Measurements from ENCODE around the gene NGF.
"Not testable (repeated sequence)": the region's sequence is repeated elsewhere in the genome, so short reads cannot be mapped to it uniquely, and the experiment has no call there.

Gene NGF

GRCh38 chr1:115337633-115338456 is at the start of gene NGF:
TSS of gene NGF (minus strand) at chr1:115338249. CDS start at chr1:115286795, 51,454 bp downstream.
- H3K4me3 ChIP-seq (replicated peaks; ENCODE audit: low read depth, low read length): peak within 1 kb of the TSS; percentile 87
- no peak for DNase-seq (ENCODE audit: extremely low read depth, low read depth)
- TF ChIP-seq CTCF (IDR thresholded peaks at IDR 0.05; ENCODE audit: low read depth, low read length, missing control alignments): no peak

GRCh38 chr1:115383455-115383854 is 45.4 kb upstream of the NGF start:
- not testable (repeated sequence) for DNase-seq (ENCODE audit: extremely low read depth, low read depth); H3K4me3 ChIP-seq (replicated peaks; ENCODE audit: low read depth, low read length)

GRCh38 chr1:115379943-115380342 is 41.9 kb upstream of the NGF start:
- no peak overlapping the region for H3K4me3 ChIP-seq (replicated peaks; ENCODE audit: low read depth, low read length)
- DNase-seq (ENCODE audit: extremely low read depth, low read depth): no peak
- TF ChIP-seq CTCF (IDR thresholded peaks at IDR 0.05; ENCODE audit: low read depth, low read length, missing control alignments): no peak

GRCh38 chr1:115377411-115377810 is 39.4 kb upstream of the NGF start:
- DNase-seq (ENCODE audit: extremely low read depth, low read depth): no peak
- no peak overlapping the region for H3K4me3 ChIP-seq (replicated peaks; ENCODE audit: low read depth, low read length)
- no peak for TF ChIP-seq CTCF (IDR thresholded peaks at IDR 0.05; ENCODE audit: low read depth, low read length, missing control alignments)

- TF ChIP-seq CTCF (IDR thresholded peaks at IDR 0.05; ENCODE audit: low read depth, low read length, missing control alignments): no peak
- no peak overlapping the region for H3K4me3 ChIP-seq (replicated peaks; ENCODE audit: low read depth, low read length)
- no peak for DNase-seq (ENCODE audit: extremely low read depth, low read depth)
Measured at GRCh38 chr1:115374598-115374997, 36.5 kb upstream of the NGF start.

GRCh38 chr1:115373305-115373704 is 35.3 kb upstream of the NGF start:
- TF ChIP-seq CTCF (IDR thresholded peaks at IDR 0.05; ENCODE audit: low read depth, low read length, missing control alignments): no peak
- DNase-seq (ENCODE audit: extremely low read depth, low read depth): no peak
- no peak overlapping the region for H3K4me3 ChIP-seq (replicated peaks; ENCODE audit: low read depth, low read length)

GRCh38 chr1:115365738-115366137 is 27.7 kb upstream of the NGF start:
- DNase-seq (ENCODE audit: extremely low read depth, low read depth): no peak
- no peak for TF ChIP-seq CTCF (IDR thresholded peaks at IDR 0.05; ENCODE audit: low read depth, low read length, missing control alignments)
- H3K4me3 ChIP-seq (replicated peaks; ENCODE audit: low read depth, low read length): no peak overlapping the region

All from HFF-Myc (cell line).